Kidney (tissue), 14 donors: Measurements from ENCODE around the gene SEMA5A. TPM values are rescaled to one million over a fixed set of nuclear protein-coding genes. Genes with fewer than 3 reads are reported as not detected.
A peak's percentile ranks its signal among the peaks of the same experiment; 100 is the strongest.
"Not testable (repeated sequence)": the region's sequence is repeated elsewhere in the genome, so short reads cannot be mapped to it uniquely, and the experiment has no call there.

Experiments
- DNase-seq, 5 donors: peaks; one replicate each; pipeline ENCODE4 v3.0.0-alpha.2; 2013 to 2020
- FAIRE-seq: peaks from 2 replicates; lab custom pipeline; 2012; peaks lifted over from hg19 to GRCh38; lab: Jason Lieb, UNC
- H3K27ac ChIP-seq, 2 donors: one replicate each; pipeline ENCODE4 v1.7.0; 2013; ENCODE audit warnings: low read depth in 2 of 2, low read length in 2 of 2, inconsistent platforms in 1 of 2
- H3K27me3 ChIP-seq: one replicate; pipeline ENCODE4 v1.7.1; 2013; ENCODE audit warnings: low read length, inconsistent platforms; ENCODE audit not compliant: control insufficient read depth, insufficient read depth
- H3K36me3 ChIP-seq, 3 donors: one replicate each; pipeline versions ENCODE4 v1.7.0 to v1.7.1; 2013; ENCODE audit warnings: low read length in 3 of 3, control low read depth in 1 of 3, inconsistent platforms in 1 of 3; ENCODE audit not compliant: insufficient read depth in 3 of 3, control insufficient read depth in 2 of 3
- H3K4me1 ChIP-seq, 3 donors: one replicate each; pipeline versions ENCODE4 v1.7.0 to v1.7.1; 2013; ENCODE audit warnings: low read length in 3 of 3, inconsistent platforms in 1 of 3, low read depth in 1 of 3; ENCODE audit not compliant: control insufficient read depth in 2 of 3, insufficient read depth in 2 of 3
- H3K4me3 ChIP-seq, 3 donors: one replicate each; pipeline versions ENCODE4 v1.7.0 to v1.8.1; 2013; ENCODE audit warnings: low read length in 3 of 3, control low read depth in 1 of 3, inconsistent platforms in 1 of 3
- H3K9ac ChIP-seq, 3 donors: one replicate each; pipeline versions ENCODE4 v1.7.0 to v1.7.1; 2013; ENCODE audit warnings: low read length in 3 of 3, control low read depth in 1 of 3, inconsistent platforms in 1 of 3
- H3K9me3 ChIP-seq, 3 donors: one replicate each; pipeline versions ENCODE4 v1.7.0 to v1.7.1; 2013; ENCODE audit warnings: low read length in 3 of 3, control low read depth in 1 of 3, inconsistent platforms in 1 of 3; ENCODE audit not compliant: control insufficient read depth in 2 of 3, insufficient read depth in 1 of 3
- intact Hi-C: fragments of 100-400 bp; cut with DNase I; formaldehyde crosslinking; loops from one replicate; pipeline ENCODE4 v1.11.1; 2022
- polyA plus RNA-seq: library from polyadenylated mRNA; stranded (reverse); fragments of 350-450 nt; fragmentation: Illumina TruSeq; extraction: RNeasy Lipid Tissue Mini Kit (QIAGEN cat#74804); gene quantifications from one replicate; pipeline ENCODE4 v1.2.3, GENCODE V29; 2014; ENCODE audit warnings: low read depth, low replicate concordance; ENCODE audit not compliant: insufficient read depth
- total RNA-seq: library from RNA; stranded (reverse); fragmentation: NEBNext Ultra II Directional; extraction: Animal tissue kit (Norgen Biotek cat#: 25700); gene quantifications from one replicate; pipeline ENCODE4 v1.2.1, GENCODE V29; 2021
- TF ChIP-seq, protein P1 (sequence below): IDR thresholded peaks from 3 replicates; pipeline ENCODE4 v1.5.1; 2012; ENCODE audit warnings: mild to moderate bottlenecking, moderate library complexity, borderline replicate concordance; ENCODE audit not compliant: insufficient read depth; ENCODE audit errors: extremely low read depth
- donor health status: control.
- donor health status: control.
- donor health status: control.
- donor health status: control.
- donor health status: control.
- donor health status: DM: yes; HTN: yes; CAD: no.
- donor health status: Normal renal cell carcinoma (clear cell type).

SEMA5A gene
- total and polyA plus RNA-seq, 2 donors from 2014 or later = 7.9 to 23.3 TPM

DNA sequence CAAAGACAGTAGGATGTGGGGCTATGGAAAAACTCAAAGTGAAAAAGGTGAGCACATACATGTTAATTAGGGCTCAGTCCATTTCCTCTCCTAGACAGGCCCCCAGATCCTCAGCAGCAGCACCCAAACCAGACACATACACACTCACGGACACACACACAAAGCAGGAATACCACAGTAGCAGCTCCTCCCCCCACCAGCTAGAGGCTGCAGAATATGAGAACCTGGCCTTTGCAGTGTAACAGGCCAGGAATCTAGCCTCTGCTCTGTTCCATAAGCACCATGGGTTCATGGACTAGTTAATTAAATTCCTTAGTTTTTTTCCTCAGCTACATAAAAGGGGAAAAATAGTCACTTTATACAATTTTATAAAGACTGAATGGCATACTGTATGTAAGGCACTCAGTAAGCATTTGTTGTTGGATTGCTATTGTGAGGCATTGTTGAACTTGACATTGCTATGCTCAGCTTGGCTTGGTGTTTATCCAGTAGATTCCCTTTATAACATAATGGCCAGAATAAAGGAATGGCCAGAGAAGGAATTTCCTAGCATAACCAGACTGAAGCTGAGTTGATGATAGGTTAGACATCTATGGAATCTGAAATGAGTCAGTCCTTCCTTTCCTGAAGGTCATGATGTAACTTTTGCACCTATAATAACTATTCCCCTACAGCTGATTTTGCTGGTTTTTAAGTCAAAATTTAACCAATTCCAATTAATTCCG, 186.8 kb downstream of the SEMA5A start:
- Histone ChIP-seq H3K9ac (no peak overlapping the region), H3K9me3 (no peaks in the 10 kb centered on the region), H3K27me3 (no peaks in the 10 kb centered on the region), H3K36me3 (no peaks in the 10 kb centered on the region), H3K4me3 (no peak overlapping the region), H3K27ac (no peak overlapping the region), H3K4me1 (peaks cover 0 to 5% (median 5%) of the 10 kb centered on the region in 3 donors)
- DNase-seq (no peak), FAIRE-seq (no peak)
- TF ChIP-seq, protein P1, sequence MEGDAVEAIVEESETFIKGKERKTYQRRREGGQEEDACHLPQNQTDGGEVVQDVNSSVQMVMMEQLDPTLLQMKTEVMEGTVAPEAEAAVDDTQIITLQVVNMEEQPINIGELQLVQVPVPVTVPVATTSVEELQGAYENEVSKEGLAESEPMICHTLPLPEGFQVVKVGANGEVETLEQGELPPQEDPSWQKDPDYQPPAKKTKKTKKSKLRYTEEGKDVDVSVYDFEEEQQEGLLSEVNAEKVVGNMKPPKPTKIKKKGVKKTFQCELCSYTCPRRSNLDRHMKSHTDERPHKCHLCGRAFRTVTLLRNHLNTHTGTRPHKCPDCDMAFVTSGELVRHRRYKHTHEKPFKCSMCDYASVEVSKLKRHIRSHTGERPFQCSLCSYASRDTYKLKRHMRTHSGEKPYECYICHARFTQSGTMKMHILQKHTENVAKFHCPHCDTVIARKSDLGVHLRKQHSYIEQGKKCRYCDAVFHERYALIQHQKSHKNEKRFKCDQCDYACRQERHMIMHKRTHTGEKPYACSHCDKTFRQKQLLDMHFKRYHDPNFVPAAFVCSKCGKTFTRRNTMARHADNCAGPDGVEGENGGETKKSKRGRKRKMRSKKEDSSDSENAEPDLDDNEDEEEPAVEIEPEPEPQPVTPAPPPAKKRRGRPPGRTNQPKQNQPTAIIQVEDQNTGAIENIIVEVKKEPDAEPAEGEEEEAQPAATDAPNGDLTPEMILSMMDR = no peak
- intact Hi-C loops = no loop called here

DNA sequence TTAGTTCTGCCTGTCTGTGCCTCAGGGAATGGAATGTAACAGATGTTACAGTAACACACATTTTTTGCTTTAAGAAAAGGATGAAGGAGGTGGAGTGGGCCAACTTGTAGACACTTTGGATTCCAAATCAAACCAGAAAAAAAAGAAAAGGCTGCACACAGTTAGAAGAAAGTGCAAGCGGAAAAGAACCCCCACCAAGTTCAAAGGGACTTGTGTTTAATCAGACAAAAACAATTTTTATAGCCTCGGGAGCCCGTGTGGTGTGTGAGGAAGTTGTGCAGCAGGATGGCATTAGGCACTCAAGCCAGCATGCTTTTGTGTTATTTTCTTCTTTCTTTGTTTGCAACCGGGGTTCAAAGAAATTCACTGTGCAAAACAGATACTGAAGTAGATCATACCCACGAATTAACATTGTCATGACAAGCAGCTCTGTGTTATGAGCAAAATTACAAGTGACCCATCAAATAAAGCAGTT, 189.5 kb downstream of the SEMA5A start:
- Histone ChIP-seq H3K9ac (no peak overlapping the region), H3K27me3 (no peaks in the 10 kb centered on the region), H3K27ac (no peak overlapping the region), H3K36me3 (no peaks in the 10 kb centered on the region), H3K4me3 (no peak overlapping the region), H3K4me1 (peaks cover 0 to 5% (median 5%) of the 10 kb centered on the region in 3 donors), H3K9me3 (no peaks in the 10 kb centered on the region)
- intact Hi-C loops = no loop called here
- DNase-seq = peak in 2 of 5 donors; percentile 47 to 49
- TF ChIP-seq, protein P1 = no peak
- no peak for FAIRE-seq

DNA sequence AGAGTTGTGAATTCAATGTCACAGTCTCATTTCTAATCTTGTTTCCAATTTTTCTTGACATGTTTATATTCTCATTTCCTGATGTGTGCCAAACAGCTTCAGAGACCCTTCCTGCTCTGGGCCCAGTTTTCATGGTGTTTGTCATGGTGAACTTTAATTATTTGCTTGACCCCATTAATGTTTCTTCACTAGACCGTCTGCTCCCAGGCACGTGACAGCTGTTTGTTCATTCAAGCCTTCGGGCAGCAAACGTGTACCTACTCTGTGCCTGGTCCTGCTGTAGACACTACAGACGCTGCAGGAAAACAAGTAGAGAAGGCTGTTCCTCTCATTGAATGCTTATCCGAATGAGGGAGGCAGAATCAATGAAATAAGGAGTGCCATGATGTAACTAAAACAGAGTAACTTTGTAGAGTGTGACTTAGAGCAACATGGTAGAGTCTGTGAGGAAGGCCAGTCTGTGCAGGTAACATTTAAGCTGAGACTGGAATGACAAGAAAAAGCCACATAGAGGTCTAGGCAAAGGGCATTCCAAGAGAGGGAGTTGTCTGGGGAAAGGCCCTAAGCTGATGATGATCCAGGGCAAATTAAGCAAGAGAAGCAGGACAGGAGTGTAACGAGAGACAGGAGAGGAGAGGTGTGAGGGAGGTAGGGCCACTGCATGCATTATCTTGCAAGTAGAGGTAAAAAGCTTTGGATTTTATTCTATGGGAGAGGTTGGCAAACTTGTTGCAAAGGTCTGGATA, 191.4 kb downstream of the SEMA5A start:
- Histone ChIP-seq H3K9ac (no peak overlapping the region), H3K27ac (no peak overlapping the region), H3K27me3 (no peaks in the 10 kb centered on the region), H3K9me3 (no peaks in the 10 kb centered on the region), H3K36me3 (no peaks in the 10 kb centered on the region), H3K4me3 (no peak overlapping the region), H3K4me1 (peaks cover 2 to 17% (median 5%) of the 10 kb centered on the region in 3 donors)
- DNase-seq (peak in 1 of 5 donors; percentile 7), FAIRE-seq (no peak)
- TF ChIP-seq, protein P1 = no peak
- intact Hi-C loops = no loop called here

DNA sequence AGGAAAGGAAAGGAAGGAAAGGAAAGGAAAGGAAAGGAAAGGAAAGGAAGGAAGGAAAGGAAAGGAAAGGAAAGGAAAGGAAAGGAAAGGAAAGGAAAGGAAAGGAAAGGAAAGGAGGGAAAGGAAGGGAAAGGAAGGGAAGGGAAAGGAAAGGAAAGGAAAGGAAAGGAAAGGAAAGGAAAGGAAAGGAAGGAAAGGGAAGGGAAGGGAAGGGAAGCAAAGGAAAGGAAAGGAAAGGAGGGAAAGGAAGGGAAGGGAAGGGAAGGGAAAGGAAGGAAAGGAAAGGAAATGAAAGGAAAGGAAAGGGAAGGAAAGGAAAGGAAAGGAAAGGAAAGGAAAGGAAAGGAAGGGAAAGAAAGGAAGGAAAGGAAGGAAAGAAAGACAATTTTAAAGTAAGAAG, 192.8 kb downstream of the SEMA5A start:
- H3K9ac ChIP-seq, intact Hi-C loops, H3K27me3 ChIP-seq, H3K36me3 ChIP-seq, H3K27ac ChIP-seq, H3K9me3 ChIP-seq, H3K4me3 ChIP-seq, DNase-seq, FAIRE-seq: not testable (repeated sequence)
- peaks cover 5 to 17% (median 5%) of the 10 kb centered on the region in 3 donors for H3K4me1 ChIP-seq
